ENCODE data around the gene MCM9.

DNA sequence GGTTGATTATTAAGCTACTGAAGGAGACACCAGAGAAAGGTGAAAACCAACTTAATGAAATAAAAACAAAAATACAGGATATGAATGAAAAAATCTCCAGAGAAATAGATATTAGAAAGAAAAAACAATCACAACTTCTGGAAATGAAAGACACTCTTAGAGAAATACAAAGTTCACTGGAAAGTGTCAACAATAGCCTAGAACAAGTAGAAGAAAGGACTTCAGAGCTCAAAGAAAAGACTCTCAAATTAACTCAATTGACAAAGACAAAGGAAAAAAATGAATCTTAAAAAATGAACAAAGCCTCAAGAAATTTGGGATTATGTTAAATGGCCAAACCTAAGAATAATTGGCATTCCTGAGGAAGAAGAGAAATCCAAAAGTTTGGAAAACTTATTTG is 10.3 kb upstream of the MCM9 start:
- no peak for TF ChIP-seq POLR2A (IDR thresholded peaks at IDR 0.05)
- TF ChIP-seq, protein P1, sequence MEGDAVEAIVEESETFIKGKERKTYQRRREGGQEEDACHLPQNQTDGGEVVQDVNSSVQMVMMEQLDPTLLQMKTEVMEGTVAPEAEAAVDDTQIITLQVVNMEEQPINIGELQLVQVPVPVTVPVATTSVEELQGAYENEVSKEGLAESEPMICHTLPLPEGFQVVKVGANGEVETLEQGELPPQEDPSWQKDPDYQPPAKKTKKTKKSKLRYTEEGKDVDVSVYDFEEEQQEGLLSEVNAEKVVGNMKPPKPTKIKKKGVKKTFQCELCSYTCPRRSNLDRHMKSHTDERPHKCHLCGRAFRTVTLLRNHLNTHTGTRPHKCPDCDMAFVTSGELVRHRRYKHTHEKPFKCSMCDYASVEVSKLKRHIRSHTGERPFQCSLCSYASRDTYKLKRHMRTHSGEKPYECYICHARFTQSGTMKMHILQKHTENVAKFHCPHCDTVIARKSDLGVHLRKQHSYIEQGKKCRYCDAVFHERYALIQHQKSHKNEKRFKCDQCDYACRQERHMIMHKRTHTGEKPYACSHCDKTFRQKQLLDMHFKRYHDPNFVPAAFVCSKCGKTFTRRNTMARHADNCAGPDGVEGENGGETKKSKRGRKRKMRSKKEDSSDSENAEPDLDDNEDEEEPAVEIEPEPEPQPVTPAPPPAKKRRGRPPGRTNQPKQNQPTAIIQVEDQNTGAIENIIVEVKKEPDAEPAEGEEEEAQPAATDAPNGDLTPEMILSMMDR (IDR thresholded peaks at IDR 0.05) = no peak

All from right lobe of liver (tissue), 4 donors.